Measurements from ENCODE around the gene EHBP1. TPM values are rescaled to one million over a fixed set of nuclear protein-coding genes. Genes with fewer than 3 reads are reported as not detected.

EHBP1 gene
- total RNA-seq, 5 donors from 2014 or later (not counting 1 experiment from before 2014, with no cell fraction given), result 22.1 to 28.7 (median 26.1) TPM

GRCh38 chr2:62727259-62727867, 21.9 kb downstream of the EHBP1 start:
- Histone ChIP-seq H3K36me3 (ENCODE audit: control insufficient read depth in 2 of 2, extremely low read depth in 1 of 2, insufficient read depth in 1 of 2, low read length in 1 of 2) (no peaks in the 10 kb centered on the region), H3K4me3 (ENCODE audit: control insufficient read depth in 1 of 2, extremely low read depth in 1 of 2, low read length in 1 of 2) (no peak overlapping the region), H3K27ac (ENCODE audit: low read length) (no peak overlapping the region), H3K4me1 (ENCODE audit: control insufficient read depth in 1 of 2, extremely low read depth in 1 of 2, insufficient read depth in 2 of 2, low read length in 2 of 2) (no peaks in the 10 kb centered on the region), H3K9me3 (peaks cover 7% of the 10 kb centered on the region), H3K27me3 (replicated peaks in 1 of 2; ENCODE audit: control insufficient read depth in 2 of 2, extremely low read depth in 1 of 2, insufficient read depth in 2 of 2, low read length in 1 of 2) (no peaks in the 10 kb centered on the region)
- Mint-ChIP-seq H3K4me1 (peaks cover 27 to 29% (median 28%) of the 10 kb centered on the region in 3 donors), H3K27me3 (no peaks in the 10 kb centered on the region), H3K9me3 (peaks cover 11 to 34% (median 28%) of the 10 kb centered on the region in 3 donors), H3K27ac (no peak overlapping the region), H3K4me3 (no peak overlapping the region), H3K36me3 (peaks cover 52% of the 10 kb centered on the region)
- ChIA-PET POLR2A (no interaction called here), CTCF (no interaction called here)
- DNase-seq (no peak), ATAC-seq (replicated peaks in 1 of 4) (no peak)
- no CpG with 5 or more reads among the region's 2 CpGs for WGBS (ENCODE audit: insufficient coverage)

GRCh38 chr2:62727876-62728566, 22.5 kb downstream of the EHBP1 start:
- ChIA-PET CTCF (no interaction called here), POLR2A (no interaction called here)
- Mint-ChIP-seq H3K27me3 (no peaks in the 10 kb centered on the region), H3K9me3 (peaks cover 8 to 30% (median 30%) of the 10 kb centered on the region in 3 donors), H3K36me3 (peaks cover 50% of the 10 kb centered on the region), H3K27ac (no peak overlapping the region), H3K4me1 (peaks cover 28 to 36% (median 30%) of the 10 kb centered on the region in 3 donors), H3K4me3 (no peak overlapping the region)
- ATAC-seq (replicated peaks in 1 of 4) (no peak), DNase-seq (no peak)
- no peaks in the 10 kb centered on the region for H3K27me3 ChIP-seq (replicated peaks in 1 of 2; ENCODE audit: control insufficient read depth in 2 of 2, extremely low read depth in 1 of 2, insufficient read depth in 2 of 2, low read length in 1 of 2)
- no peak overlapping the region for H3K27ac ChIP-seq (ENCODE audit: low read length)
- peaks cover 5% of the 10 kb centered on the region for H3K9me3 ChIP-seq
- H3K36me3 ChIP-seq (ENCODE audit: control insufficient read depth in 2 of 2, extremely low read depth in 1 of 2, insufficient read depth in 1 of 2, low read length in 1 of 2), result no peaks in the 10 kb centered on the region
- H3K4me3 ChIP-seq (ENCODE audit: control insufficient read depth in 1 of 2, extremely low read depth in 1 of 2, low read length in 1 of 2), result no peak overlapping the region
- WGBS (ENCODE audit: insufficient coverage), result 100% methylated on average over 1 of the region's 5 CpGs
- H3K4me1 ChIP-seq (ENCODE audit: control insufficient read depth in 1 of 2, extremely low read depth in 1 of 2, insufficient read depth in 2 of 2, low read length in 2 of 2), result no peaks in the 10 kb centered on the region

DNA sequence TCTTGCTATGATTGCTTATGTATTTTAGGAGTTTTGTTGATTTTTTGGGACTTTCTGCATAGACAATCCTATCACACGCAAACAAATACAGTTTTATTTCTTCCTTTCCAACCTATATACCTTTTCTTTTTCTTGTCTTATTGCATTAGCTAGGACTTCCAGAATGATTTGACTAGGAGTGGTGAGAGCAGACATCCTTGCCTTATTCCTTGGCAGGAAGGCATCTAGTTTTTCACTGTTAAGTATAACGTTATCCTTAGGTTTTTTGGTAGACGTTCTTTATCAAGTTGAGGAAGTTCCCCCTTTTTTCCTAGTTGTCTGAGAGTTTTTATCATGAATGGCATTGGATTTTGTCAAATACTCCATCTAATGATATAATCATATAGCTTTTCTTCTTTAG, 25.8 kb downstream of the EHBP1 start:
- Mint-ChIP-seq H3K4me1 (peaks cover 21 to 36% (median 30%) of the 10 kb centered on the region in 3 donors), H3K36me3 (peaks cover 36% of the 10 kb centered on the region)
- POLR2A ChIA-PET, result no interaction called here

DNA sequence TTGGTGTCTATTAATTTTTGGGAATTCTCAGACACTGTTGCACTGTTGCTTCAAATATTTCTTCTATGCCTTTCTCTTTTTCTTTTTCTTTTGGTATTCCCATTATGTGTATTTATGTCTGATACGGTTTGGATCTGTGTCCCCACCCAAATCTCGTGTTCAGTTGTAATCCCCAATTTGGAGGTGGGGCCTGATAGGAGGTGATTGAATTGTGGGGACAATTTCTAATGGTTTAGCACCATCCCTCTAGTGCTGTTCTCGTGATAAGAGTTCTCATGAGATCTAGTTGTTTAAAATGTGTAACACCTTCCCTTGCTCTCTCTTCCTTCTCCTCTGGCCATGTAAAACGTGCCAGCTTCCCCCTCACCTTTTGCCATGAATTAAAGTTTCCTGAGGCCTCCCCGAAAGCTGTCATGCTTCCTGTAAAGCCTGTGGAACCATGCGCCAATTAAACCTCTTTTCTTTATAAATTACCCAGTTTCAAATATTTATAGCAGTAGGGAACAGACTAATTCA, 26.8 kb downstream of the EHBP1 start:
- no peaks in the 10 kb centered on the region for H3K27me3 ChIP-seq (replicated peaks in 1 of 2; ENCODE audit: control insufficient read depth in 2 of 2, extremely low read depth in 1 of 2, insufficient read depth in 2 of 2, low read length in 1 of 2)
- H3K27ac ChIP-seq (ENCODE audit: low read length), result no peak overlapping the region
- H3K9me3 ChIP-seq, result peaks cover 5% of the 10 kb centered on the region
- Mint-ChIP-seq H3K27me3 (no peaks in the 10 kb centered on the region), H3K27ac (no peak overlapping the region), H3K4me1 (peaks cover 18 to 43% (median 26%) of the 10 kb centered on the region in 3 donors), H3K4me3 (no peak overlapping the region), H3K36me3 (peaks cover 34% of the 10 kb centered on the region), H3K9me3 (peaks cover 8 to 24% (median 16%) of the 10 kb centered on the region in 3 donors)
- DNase-seq (no peak), ATAC-seq (replicated peaks in 1 of 4) (no peak)
- ChIA-PET POLR2A (no interaction called here), CTCF (no interaction called here)
- no peaks in the 10 kb centered on the region for H3K4me1 ChIP-seq (ENCODE audit: control insufficient read depth in 1 of 2, extremely low read depth in 1 of 2, insufficient read depth in 2 of 2, low read length in 2 of 2)
- WGBS (ENCODE audit: insufficient coverage), result 40% methylated on average over 1 of the region's 6 CpGs
- H3K36me3 ChIP-seq (ENCODE audit: control insufficient read depth in 2 of 2, extremely low read depth in 1 of 2, insufficient read depth in 1 of 2, low read length in 1 of 2), result no peaks in the 10 kb centered on the region
- no peak overlapping the region for H3K4me3 ChIP-seq (ENCODE audit: control insufficient read depth in 1 of 2, extremely low read depth in 1 of 2, low read length in 1 of 2)

More for the DNA sequence above, 25.8 kb downstream of the EHBP1 start:
- no CpG with 5 or more reads among the region's 3 CpGs for WGBS (ENCODE audit: insufficient coverage)
- ATAC-seq (replicated peaks in 1 of 4) (no peak), DNase-seq (no peak)
- H3K27me3 ChIP-seq (replicated peaks in 1 of 2; ENCODE audit: control insufficient read depth in 2 of 2, extremely low read depth in 1 of 2, insufficient read depth in 2 of 2, low read length in 1 of 2), result no peaks in the 10 kb centered on the region
- H3K36me3 ChIP-seq (ENCODE audit: control insufficient read depth in 2 of 2, extremely low read depth in 1 of 2, insufficient read depth in 1 of 2, low read length in 1 of 2), result no peaks in the 10 kb centered on the region
- H3K27ac ChIP-seq (ENCODE audit: low read length), result no peak overlapping the region
- peaks cover 5% of the 10 kb centered on the region for H3K9me3 ChIP-seq
- CTCF ChIA-PET, result no interaction called here
- Mint-ChIP-seq H3K4me3 (no peak overlapping the region), H3K27me3 (no peaks in the 10 kb centered on the region), H3K27ac (no peak overlapping the region), H3K9me3 (peaks cover 8 to 24% (median 16%) of the 10 kb centered on the region in 3 donors)
- no peaks in the 10 kb centered on the region for H3K4me1 ChIP-seq (ENCODE audit: control insufficient read depth in 1 of 2, extremely low read depth in 1 of 2, insufficient read depth in 2 of 2, low read length in 2 of 2)
- no peak overlapping the region for H3K4me3 ChIP-seq (ENCODE audit: control insufficient read depth in 1 of 2, extremely low read depth in 1 of 2, low read length in 1 of 2)

DNA sequence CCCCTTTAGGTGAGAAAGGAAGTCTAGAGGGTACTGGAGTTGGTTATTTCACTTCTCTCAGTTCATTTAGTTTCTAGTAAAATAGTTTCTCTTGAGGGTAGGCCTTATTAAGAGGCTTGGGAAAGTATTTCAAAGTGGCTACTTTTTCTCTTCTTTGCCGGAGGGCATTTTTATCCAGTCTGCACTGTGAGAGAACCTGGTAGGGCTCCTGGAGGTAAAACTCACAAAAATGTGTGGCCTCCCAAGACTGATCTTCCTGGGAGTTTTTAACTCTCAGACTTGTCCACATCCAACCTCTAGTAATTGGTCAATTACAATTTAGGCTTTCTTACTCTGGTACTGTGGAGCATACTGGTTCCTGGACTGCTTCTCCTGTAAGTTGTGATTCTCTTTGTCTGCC, 28.0 kb downstream of the EHBP1 start:
- WGBS (ENCODE audit: insufficient coverage), result no CpG with 5 or more reads among the region's 1 CpG

GRCh38 chr2:62736899-62737559, 31.5 kb downstream of the EHBP1 start:
- H3K4me1 ChIP-seq (ENCODE audit: control insufficient read depth in 1 of 2, extremely low read depth in 1 of 2, insufficient read depth in 2 of 2, low read length in 2 of 2), result no peaks in the 10 kb centered on the region
- H3K4me3 ChIP-seq (ENCODE audit: control insufficient read depth in 1 of 2, extremely low read depth in 1 of 2, low read length in 1 of 2), result no peak overlapping the region
- Mint-ChIP-seq H3K4me1 (peaks cover 34 to 70% (median 36%) of the 10 kb centered on the region in 3 donors), H3K27ac (no peak overlapping the region), H3K27me3 (no peaks in the 10 kb centered on the region), H3K9me3 (peaks cover 3 to 6% (median 6%) of the 10 kb centered on the region in 3 donors), H3K4me3 (no peak overlapping the region), H3K36me3 (peaks cover 13% of the 10 kb centered on the region)
- H3K27me3 ChIP-seq (replicated peaks in 1 of 2; ENCODE audit: control insufficient read depth in 2 of 2, extremely low read depth in 1 of 2, insufficient read depth in 2 of 2, low read length in 1 of 2), result no peaks in the 10 kb centered on the region
- DNase-seq (no peak), ATAC-seq (replicated peaks in 1 of 4) (no peak)
- no peaks in the 10 kb centered on the region for H3K9me3 ChIP-seq
- ChIA-PET CTCF (interaction anchor here in 1 of 2 donors (0.6 kb wide), 1 partner anchor 1313 kb away, joined by 5 read pairs; no protein-coding TSS in a partner anchor), POLR2A (no interaction called here)
- H3K36me3 ChIP-seq (ENCODE audit: control insufficient read depth in 2 of 2, extremely low read depth in 1 of 2, insufficient read depth in 1 of 2, low read length in 1 of 2), result no peaks in the 10 kb centered on the region
- H3K27ac ChIP-seq (ENCODE audit: low read length), result no peak overlapping the region
- 86% methylated on average over 3 of the region's 6 CpGs for WGBS (ENCODE audit: insufficient coverage)

More for the DNA sequence above, 28.0 kb downstream of the EHBP1 start:
- Histone ChIP-seq H3K27me3 (replicated peaks in 1 of 2; ENCODE audit: control insufficient read depth in 2 of 2, extremely low read depth in 1 of 2, insufficient read depth in 2 of 2, low read length in 1 of 2) (no peaks in the 10 kb centered on the region), H3K9me3 (peaks cover 5% of the 10 kb centered on the region), H3K4me3 (ENCODE audit: control insufficient read depth in 1 of 2, extremely low read depth in 1 of 2, low read length in 1 of 2) (no peak overlapping the region), H3K36me3 (ENCODE audit: control insufficient read depth in 2 of 2, extremely low read depth in 1 of 2, insufficient read depth in 1 of 2, low read length in 1 of 2) (no peaks in the 10 kb centered on the region), H3K4me1 (ENCODE audit: control insufficient read depth in 1 of 2, extremely low read depth in 1 of 2, insufficient read depth in 2 of 2, low read length in 2 of 2) (no peaks in the 10 kb centered on the region), H3K27ac (ENCODE audit: low read length) (no peak overlapping the region)
- Mint-ChIP-seq H3K27ac (no peak overlapping the region), H3K9me3 (peaks cover 8 to 24% (median 16%) of the 10 kb centered on the region in 3 donors), H3K36me3 (peaks cover 30% of the 10 kb centered on the region), H3K4me3 (no peak overlapping the region), H3K27me3 (no peaks in the 10 kb centered on the region), H3K4me1 (peaks cover 21 to 56% (median 26%) of the 10 kb centered on the region in 3 donors)
- DNase-seq (no peak), ATAC-seq (replicated peaks in 1 of 4) (no peak)
- POLR2A ChIA-PET, result no interaction called here
- CTCF ChIA-PET, result no interaction called here

Data from T-cell (primary cell).